Tibial artery (tissue), 4 donors: ENCODE measurements around the gene GNG10.

Source experiments
- DNase-seq, 2 donors: peaks; one replicate each; pipeline ENCODE4 v3.0.0-alpha.2; 2019
- H3K27ac ChIP-seq, 2 donors: fragments of 200-600 bp; sonication (generic) in 1 of 2; 1 replicate in 1 of 2; 2 replicates in 1 of 2; pipeline ENCODE4 v1.5.1; 2018 to 2019; ENCODE audit warnings: mild to moderate bottlenecking in 1 of 2
- H3K27me3 ChIP-seq, 2 donors: fragments of 200-600 bp; sonication (generic) in 1 of 2; one replicate each; pipeline versions ENCODE4 v1.5.1 to v1.6.0; 2016 to 2019
- H3K36me3 ChIP-seq, 3 donors: fragments of 200-600 bp; sonication (generic) in 2 of 3; one replicate each; pipeline ENCODE4 v1.5.1; 2016 to 2019; ENCODE audit warnings: mild to moderate bottlenecking in 2 of 3
- H3K4me1 ChIP-seq, 4 donors: fragments of 200-600 bp; sonication (generic) in 2 of 4; 1 replicate in 3 of 4; 2 replicates in 1 of 4; pipeline ENCODE4 v1.5.1; 2016 to 2019
- H3K4me3 ChIP-seq, 2 donors: fragments of 200-600 bp; sonication (generic) in 1 of 2; 1 replicate in 1 of 2; 2 replicates in 1 of 2; pipeline ENCODE4 v1.5.1; 2018 to 2019; ENCODE audit warnings: mild to moderate bottlenecking in 2 of 2
- H3K9me3 ChIP-seq, 3 donors: fragments of 200-600 bp; sonication (generic) in 1 of 3; one replicate each; pipeline ENCODE4 v1.5.1; 2016 to 2019
- CTCF ChIP-seq, 2 experiments: fragments of 200-600 bp in 1 of 2; fragments of 450-650 bp in 1 of 2; IDR thresholded peaks; one replicate each; pipeline ENCODE4 v1.5.1; 2017 to 2019; ENCODE audit warnings: antibody characterized with exemption in 2 of 2, mild to moderate bottlenecking in 1 of 2, moderate library complexity in 1 of 2
- intact Hi-C: fragments of 100-400 bp; cut with DNase I; formaldehyde crosslinking; loops from one replicate; pipeline ENCODE4 v1.15.0; 2023; ENCODE audit warnings: low total_unique reads

Gene GNG10

GRCh38 chr9:111711548-111711947 lies 50.1 kb downstream of the GNG10 start:
- Histone ChIP-seq H3K27ac (no peak overlapping the region), H3K9me3 (no peaks in the 10 kb centered on the region), H3K27me3 (no peaks in the 10 kb centered on the region), H3K4me3 (no peak overlapping the region), H3K4me1 (peaks cover 0 to 10% (median 0%) of the 10 kb centered on the region in 4 donors), H3K36me3 (no peaks in the 10 kb centered on the region)
- DNase-seq: no peak
- intact Hi-C loops: no loop called here
- TF ChIP-seq CTCF (IDR thresholded peaks at IDR 0.05): no peak

GRCh38 chr9:111712369-111712768 lies 51.0 kb downstream of the GNG10 start:
- intact Hi-C loops: no loop called here
- H3K4me1 ChIP-seq: peaks cover 0 to 10% (median 0%) of the 10 kb centered on the region in 4 donors
- H3K9me3 ChIP-seq: no peaks in the 10 kb centered on the region
- no peaks in the 10 kb centered on the region for H3K36me3 ChIP-seq
- no peak overlapping the region for H3K27ac ChIP-seq
- DNase-seq: no peak
- H3K4me3 ChIP-seq: no peak overlapping the region
- no peaks in the 10 kb centered on the region for H3K27me3 ChIP-seq
- TF ChIP-seq CTCF (IDR thresholded peaks at IDR 0.05): no peak

- no peaks in the 10 kb centered on the region for H3K9me3 ChIP-seq
- intact Hi-C loops: no loop called here
- peaks cover 0 to 10% (median 0%) of the 10 kb centered on the region in 4 donors for H3K4me1 ChIP-seq
- no peaks in the 10 kb centered on the region for H3K27me3 ChIP-seq
- DNase-seq: no peak
- no peak overlapping the region for H3K27ac ChIP-seq
- no peak for TF ChIP-seq CTCF (IDR thresholded peaks at IDR 0.05)
- H3K4me3 ChIP-seq: no peak overlapping the region
- no peaks in the 10 kb centered on the region for H3K36me3 ChIP-seq
These were observed 54.1 kb downstream of the GNG10 start for GRCh38 chr9:111715471-111715870.

- Histone ChIP-seq H3K36me3 (no peaks in the 10 kb centered on the region), H3K4me1 (peaks cover 0 to 10% (median 0%) of the 10 kb centered on the region in 4 donors), H3K9me3 (no peaks in the 10 kb centered on the region), H3K4me3 (no peak overlapping the region), H3K27me3 (no peaks in the 10 kb centered on the region), H3K27ac (no peak overlapping the region)
- intact Hi-C loops: no loop called here
- DNase-seq: no peak
- no peak for TF ChIP-seq CTCF (IDR thresholded peaks at IDR 0.05)
These were observed 58.1 kb downstream of the GNG10 start for GRCh38 chr9:111719541-111719940.
